Measurements from ENCODE around the gene FAM204A.

The FAM204A gene

GRCh38 chr10:118315629-118316028 lies 26.5 kb downstream of the FAM204A start:
- peaks cover 34% of the 10 kb centered on the region for H3K36me3 Mint-ChIP-seq (ENCODE audit: insufficient read depth)

GRCh38 chr10:118314882-118315281 lies 27.2 kb downstream of the FAM204A start:
- no peaks in the 10 kb centered on the region for H3K27me3 Mint-ChIP-seq
- H3K36me3 Mint-ChIP-seq (ENCODE audit: insufficient read depth): peaks cover 41% of the 10 kb centered on the region
- peaks cover 0 to 4% of the 10 kb centered on the region in 2 donors for H3K4me1 Mint-ChIP-seq (ENCODE audit: low read depth in 2 of 2)
- no peak overlapping the region for H3K27ac Mint-ChIP-seq
- no peak for DNase-seq
- no peak for ATAC-seq (replicated peaks)
- H3K4me3 Mint-ChIP-seq: no peak overlapping the region
- H3K9me3 Mint-ChIP-seq: no peaks in the 10 kb centered on the region

More at GRCh38 chr10:118315629-118316028, 26.5 kb downstream of the FAM204A start:
- Mint-ChIP-seq H3K4me3 (no peak overlapping the region), H3K4me1 (ENCODE audit: low read depth in 2 of 2) (peaks cover 0 to 4% of the 10 kb centered on the region in 2 donors), H3K9me3 (no peaks in the 10 kb centered on the region), H3K27me3 (no peaks in the 10 kb centered on the region), H3K27ac (no peak overlapping the region)
- DNase-seq (no peak), ATAC-seq (replicated peaks) (no peak)

- no peak overlapping the region for H3K27ac Mint-ChIP-seq
These were observed 30.6 kb downstream of the FAM204A start for GRCh38 chr10:118311505-118311904.

DNA sequence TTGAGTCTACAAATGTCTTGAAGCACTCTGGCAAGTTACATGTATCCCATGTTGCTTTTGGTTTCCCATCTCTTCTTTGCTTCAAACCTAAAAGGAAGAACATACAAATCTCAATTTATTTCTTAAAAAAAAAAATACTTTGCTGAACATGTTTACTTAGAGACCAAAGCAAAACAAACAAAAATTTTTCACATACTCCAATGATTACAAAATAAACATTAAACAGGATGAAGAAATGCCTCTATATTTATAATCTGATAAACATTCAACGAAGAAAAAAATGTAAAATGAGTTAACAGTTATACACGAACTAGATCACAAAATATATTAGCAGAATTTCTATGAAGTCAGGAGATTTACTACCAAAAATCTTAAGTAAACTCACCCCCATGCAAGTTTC lies 31.3 kb downstream of the FAM204A start:
- DNase-seq (no peak), ATAC-seq (replicated peaks) (no peak)
- H3K27ac Mint-ChIP-seq: peak overlapping the region in 1 of 2 donors; percentile 38
- H3K27me3 Mint-ChIP-seq: no peaks in the 10 kb centered on the region
- no peaks in the 10 kb centered on the region for H3K9me3 Mint-ChIP-seq
- peaks cover 57% of the 10 kb centered on the region for H3K36me3 Mint-ChIP-seq (ENCODE audit: insufficient read depth)
- no peak overlapping the region for H3K4me3 Mint-ChIP-seq
- H3K4me1 Mint-ChIP-seq (ENCODE audit: low read depth in 2 of 2): no peaks in the 10 kb centered on the region

More at GRCh38 chr10:118311505-118311904, 30.6 kb downstream of the FAM204A start:
- Mint-ChIP-seq H3K4me1 (ENCODE audit: low read depth in 2 of 2) (no peaks in the 10 kb centered on the region), H3K36me3 (ENCODE audit: insufficient read depth) (peaks cover 50% of the 10 kb centered on the region), H3K9me3 (no peaks in the 10 kb centered on the region), H3K4me3 (no peak overlapping the region), H3K27me3 (no peaks in the 10 kb centered on the region)
- no peak for DNase-seq
- no peak for ATAC-seq (replicated peaks)

DNA sequence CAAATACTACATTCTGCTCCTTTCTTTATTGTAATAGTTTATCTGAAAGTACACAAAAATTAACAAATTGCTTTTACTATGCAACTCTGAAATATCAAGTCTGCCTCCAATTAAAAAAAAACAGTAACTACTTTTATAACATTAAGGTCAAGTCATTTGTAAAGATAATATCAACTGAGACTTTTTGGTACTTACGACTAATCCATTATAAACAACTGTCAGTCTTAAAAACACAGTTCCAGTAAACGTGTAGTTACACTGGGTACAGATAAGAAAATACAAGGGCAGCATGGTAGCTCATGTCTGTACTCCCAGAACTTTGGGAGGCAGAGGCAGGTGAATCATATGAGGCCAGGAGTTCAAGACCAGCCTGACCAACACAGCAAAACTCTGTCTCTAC lies 32.2 kb downstream of the FAM204A start:
- H3K27me3 Mint-ChIP-seq: no peaks in the 10 kb centered on the region
- ATAC-seq (replicated peaks): no peak
- peak overlapping the region in 1 of 2 donors; percentile 38 for H3K27ac Mint-ChIP-seq
- H3K4me1 Mint-ChIP-seq (ENCODE audit: low read depth in 2 of 2): no peaks in the 10 kb centered on the region
- H3K36me3 Mint-ChIP-seq (ENCODE audit: insufficient read depth): peaks cover 55% of the 10 kb centered on the region
- no peak overlapping the region for H3K4me3 Mint-ChIP-seq
- H3K9me3 Mint-ChIP-seq: no peaks in the 10 kb centered on the region
- no peak for DNase-seq

DNA sequence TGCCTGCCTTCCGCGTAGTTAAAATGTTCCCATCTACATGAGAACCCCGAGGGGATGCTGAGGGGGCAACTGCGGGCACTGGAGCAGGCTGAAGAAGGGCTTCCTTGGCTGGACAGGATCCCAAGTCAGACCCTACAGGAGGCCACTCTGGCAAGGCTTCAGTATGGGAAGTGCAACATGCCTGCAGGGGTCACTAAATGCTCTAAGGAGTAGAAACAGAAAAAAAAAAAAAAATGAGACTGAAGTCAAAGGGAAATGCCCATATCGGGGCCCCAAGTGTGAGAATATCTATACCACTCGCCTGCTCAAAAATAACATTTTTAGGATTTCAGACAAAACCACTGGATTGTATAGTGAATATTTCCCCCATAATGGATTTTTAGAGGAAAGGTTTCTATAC lies 33.5 kb downstream of the FAM204A start:
- Mint-ChIP-seq H3K36me3 (ENCODE audit: insufficient read depth) (peaks cover 50% of the 10 kb centered on the region), H3K4me3 (no peak overlapping the region), H3K4me1 (ENCODE audit: low read depth in 2 of 2) (no peaks in the 10 kb centered on the region), H3K9me3 (no peaks in the 10 kb centered on the region), H3K27me3 (no peaks in the 10 kb centered on the region), H3K27ac (no peak overlapping the region)
- DNase-seq: no peak
- ATAC-seq (replicated peaks): no peak

DNA sequence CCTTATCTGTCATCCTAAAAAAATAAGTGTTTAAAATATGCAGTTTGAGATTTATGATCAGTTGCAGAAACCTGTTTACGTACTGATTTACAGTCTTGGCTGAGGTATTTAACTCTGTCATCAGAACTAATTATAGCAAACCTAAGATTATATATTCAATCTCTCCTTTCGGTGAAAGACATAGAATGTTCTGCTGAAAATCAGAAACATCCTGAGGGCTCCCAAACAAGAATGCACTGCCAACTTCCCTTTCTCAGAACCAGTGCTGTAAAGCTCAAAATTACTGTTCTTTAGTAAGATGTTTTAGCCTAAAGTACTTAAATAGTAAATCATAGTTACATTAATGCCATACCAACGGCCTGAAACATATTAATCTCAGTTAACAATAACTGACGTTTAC lies 34.3 kb downstream of the FAM204A start:
- ATAC-seq (replicated peaks) (no peak), DNase-seq (no peak)
- Mint-ChIP-seq H3K27me3 (no peaks in the 10 kb centered on the region), H3K27ac (no peak overlapping the region), H3K36me3 (ENCODE audit: insufficient read depth) (peaks cover 42% of the 10 kb centered on the region), H3K9me3 (no peaks in the 10 kb centered on the region), H3K4me1 (ENCODE audit: low read depth in 2 of 2) (no peaks in the 10 kb centered on the region), H3K4me3 (no peak overlapping the region)

DNA sequence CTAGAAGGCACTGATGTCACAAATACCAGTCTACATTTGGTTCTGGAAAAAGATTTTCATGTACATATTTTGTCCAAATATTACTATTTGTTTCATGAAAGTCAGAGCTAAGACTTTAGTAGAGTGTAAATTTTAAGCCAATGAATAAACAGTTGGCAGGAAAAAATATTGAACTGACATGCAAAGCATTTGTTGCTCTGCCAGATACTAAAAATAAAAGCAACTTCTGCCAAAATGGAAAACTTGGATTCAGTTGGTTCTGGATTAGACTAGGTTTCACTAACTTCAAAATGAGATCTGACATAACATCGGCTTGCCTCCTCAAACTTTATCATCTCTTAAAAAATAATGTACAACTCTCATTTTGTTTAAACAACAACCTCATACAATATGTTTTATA lies 34.9 kb downstream of the FAM204A start:
- H3K4me3 Mint-ChIP-seq: no peak overlapping the region

GRCh38 chr10:118305730-118306129 lies 36.4 kb downstream of the FAM204A start:
- peak overlapping the region in 1 of 2 donors; percentile 35 for H3K27ac Mint-ChIP-seq
- no peaks in the 10 kb centered on the region for H3K9me3 Mint-ChIP-seq
- no peaks in the 10 kb centered on the region for H3K4me1 Mint-ChIP-seq (ENCODE audit: low read depth in 2 of 2)
- ATAC-seq (replicated peaks) (no peak), DNase-seq (no peak)
- peaks cover 33% of the 10 kb centered on the region for H3K36me3 Mint-ChIP-seq (ENCODE audit: insufficient read depth)
- H3K4me3 Mint-ChIP-seq: no peak overlapping the region
- no peaks in the 10 kb centered on the region for H3K27me3 Mint-ChIP-seq

More for the DNA sequence above, 34.9 kb downstream of the FAM204A start:
- H3K9me3 Mint-ChIP-seq: no peaks in the 10 kb centered on the region
- peaks cover 42% of the 10 kb centered on the region for H3K36me3 Mint-ChIP-seq (ENCODE audit: insufficient read depth)
- H3K27me3 Mint-ChIP-seq: no peaks in the 10 kb centered on the region
- DNase-seq (no peak), ATAC-seq (replicated peaks) (no peak)
- no peaks in the 10 kb centered on the region for H3K4me1 Mint-ChIP-seq (ENCODE audit: low read depth in 2 of 2)
- no peak overlapping the region for H3K27ac Mint-ChIP-seq

DNA sequence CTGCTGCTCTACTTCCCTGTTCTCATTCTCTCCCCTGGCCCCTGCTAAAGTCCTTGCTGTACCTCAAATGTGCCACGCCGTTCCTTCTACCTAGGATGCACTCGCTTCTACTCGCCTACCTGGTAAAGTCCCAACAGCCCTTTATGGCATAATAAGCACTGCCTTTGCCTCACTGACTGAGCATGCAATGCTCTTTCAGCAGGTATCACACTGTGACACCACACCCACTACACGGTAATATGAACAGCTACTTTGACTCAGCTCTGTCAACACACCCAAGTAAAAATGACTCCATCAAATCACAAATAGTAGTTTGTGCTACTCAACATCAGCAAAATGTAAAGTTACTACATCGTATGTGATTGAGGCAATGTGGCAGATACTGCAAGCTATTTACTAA lies 37.6 kb downstream of the FAM204A start:
- Mint-ChIP-seq H3K27ac (no peak overlapping the region), H3K4me3 (no peak overlapping the region), H3K9me3 (no peaks in the 10 kb centered on the region), H3K27me3 (no peaks in the 10 kb centered on the region), H3K36me3 (ENCODE audit: insufficient read depth) (peaks cover 21% of the 10 kb centered on the region), H3K4me1 (ENCODE audit: low read depth in 2 of 2) (no peaks in the 10 kb centered on the region)
- ATAC-seq (replicated peaks) (no peak), DNase-seq (no peak)

- peaks cover 5% of the 10 kb centered on the region for H3K36me3 Mint-ChIP-seq (ENCODE audit: insufficient read depth)
- ATAC-seq (replicated peaks) (no peak), DNase-seq (no peak)
- no peak overlapping the region for H3K4me3 Mint-ChIP-seq
- H3K9me3 Mint-ChIP-seq: no peaks in the 10 kb centered on the region
- no peak overlapping the region for H3K27ac Mint-ChIP-seq
- no peaks in the 10 kb centered on the region for H3K4me1 Mint-ChIP-seq (ENCODE audit: low read depth in 2 of 2)
- H3K27me3 Mint-ChIP-seq: no peaks in the 10 kb centered on the region
These were observed 40.9 kb downstream of the FAM204A start for GRCh38 chr10:118301211-118301610.

DNA sequence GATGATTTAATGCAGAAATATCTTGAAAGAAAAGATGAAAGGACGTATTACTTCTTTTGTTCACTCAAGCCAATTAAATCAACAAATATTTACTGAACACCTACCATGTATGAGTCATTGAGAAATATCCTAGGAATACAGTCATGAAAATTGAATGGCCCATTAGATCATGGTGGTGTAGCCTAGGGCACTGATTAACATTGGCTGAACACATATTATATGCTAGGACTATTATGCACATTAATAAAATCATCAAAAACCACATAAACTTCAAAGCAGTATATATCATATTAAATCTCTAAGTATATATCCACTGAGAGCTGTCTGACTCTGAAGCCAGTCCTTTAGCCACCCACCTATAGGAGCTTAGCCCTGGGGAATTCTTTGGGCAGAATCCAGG lies 41.8 kb downstream of the FAM204A start:
- no peak for DNase-seq

GRCh38 chr10:118298787-118299186 lies 43.3 kb downstream of the FAM204A start:
- Mint-ChIP-seq H3K36me3 (ENCODE audit: insufficient read depth) (no peaks in the 10 kb centered on the region), H3K4me1 (ENCODE audit: low read depth in 2 of 2) (no peaks in the 10 kb centered on the region), H3K27ac (no peak overlapping the region), H3K4me3 (no peak overlapping the region), H3K9me3 (no peaks in the 10 kb centered on the region), H3K27me3 (peaks cover 2 to 9% of the 10 kb centered on the region in 2 donors)
- ATAC-seq (replicated peaks) (no peak), DNase-seq (no peak)

More for the DNA sequence above, 41.8 kb downstream of the FAM204A start:
- H3K36me3 Mint-ChIP-seq (ENCODE audit: insufficient read depth): no peaks in the 10 kb centered on the region
- no peaks in the 10 kb centered on the region for H3K4me1 Mint-ChIP-seq (ENCODE audit: low read depth in 2 of 2)
- no peak overlapping the region for H3K27ac Mint-ChIP-seq
- H3K27me3 Mint-ChIP-seq: no peaks in the 10 kb centered on the region
- no peak overlapping the region for H3K4me3 Mint-ChIP-seq
- no peaks in the 10 kb centered on the region for H3K9me3 Mint-ChIP-seq
- no peak for ATAC-seq (replicated peaks)

GRCh38 chr10:118291122-118291521 lies 51.0 kb downstream of the FAM204A start:
- peaks cover 37 to 45% of the 10 kb centered on the region in 2 donors for H3K27me3 Mint-ChIP-seq
- DNase-seq (no peak), ATAC-seq (replicated peaks) (no peak)
- H3K4me1 Mint-ChIP-seq (ENCODE audit: low read depth in 2 of 2): no peaks in the 10 kb centered on the region
- H3K27ac Mint-ChIP-seq: no peak overlapping the region
- H3K9me3 Mint-ChIP-seq: no peaks in the 10 kb centered on the region
- H3K36me3 Mint-ChIP-seq (ENCODE audit: insufficient read depth): no peaks in the 10 kb centered on the region
- no peak overlapping the region for H3K4me3 Mint-ChIP-seq

GRCh38 chr10:118290471-118290995 lies 51.6 kb downstream of the FAM204A start:
- DNase-seq (no peak), ATAC-seq (replicated peaks) (no peak)
- H3K36me3 Mint-ChIP-seq (ENCODE audit: insufficient read depth): no peaks in the 10 kb centered on the region
- peaks cover 43 to 45% of the 10 kb centered on the region in 2 donors for H3K27me3 Mint-ChIP-seq
- H3K4me1 Mint-ChIP-seq (ENCODE audit: low read depth in 2 of 2): no peaks in the 10 kb centered on the region
- no peak overlapping the region for H3K27ac Mint-ChIP-seq
- H3K4me3 Mint-ChIP-seq: no peak overlapping the region
- no peaks in the 10 kb centered on the region for H3K9me3 Mint-ChIP-seq

Data from effector memory CD8-positive, alpha-beta T cell (primary cell).